Activated effector memory CD4-positive, alpha-beta T cell treated with Interleukin-2 at 50 U/mL for 16 hours (primary cell): ENCODE measurements around the gene A1BG.
"Not testable (repeated sequence)": the region's sequence is repeated elsewhere in the genome, so short reads cannot be mapped to it uniquely, and the experiment has no call there.

Experiments used
- DNase-seq: peaks from one replicate; pipeline ENCODE4 v3.0.0-alpha.2; 2020

The A1BG gene

DNA sequence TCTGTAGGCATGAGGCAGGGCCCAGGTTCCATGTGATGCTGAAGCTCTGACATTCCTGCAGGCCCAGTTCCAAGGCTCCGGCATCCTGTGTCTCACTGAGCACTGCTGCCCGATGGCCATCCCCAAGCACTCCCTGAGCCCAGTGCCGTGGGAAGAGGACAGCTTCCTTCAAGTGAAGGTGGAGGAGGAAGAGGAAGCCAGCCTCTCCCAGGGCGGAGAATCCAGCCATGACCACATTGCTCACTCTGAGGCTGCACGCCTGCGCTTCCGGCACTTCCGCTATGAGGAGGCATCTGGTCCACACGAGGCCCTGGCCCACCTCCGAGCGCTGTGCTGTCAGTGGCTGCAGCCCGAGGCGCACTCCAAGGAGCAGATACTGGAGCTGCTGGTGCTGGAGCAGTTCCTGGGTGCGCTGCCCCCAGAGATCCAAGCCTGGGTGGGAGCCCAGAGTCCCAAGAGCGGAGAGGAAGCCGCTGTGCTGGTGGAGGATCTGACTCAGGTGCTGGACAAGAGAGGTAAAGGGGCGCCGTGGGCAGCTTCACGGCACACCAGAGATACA lies 18.5 kb downstream of the A1BG start:
- DNase-seq: no peak

DNA sequence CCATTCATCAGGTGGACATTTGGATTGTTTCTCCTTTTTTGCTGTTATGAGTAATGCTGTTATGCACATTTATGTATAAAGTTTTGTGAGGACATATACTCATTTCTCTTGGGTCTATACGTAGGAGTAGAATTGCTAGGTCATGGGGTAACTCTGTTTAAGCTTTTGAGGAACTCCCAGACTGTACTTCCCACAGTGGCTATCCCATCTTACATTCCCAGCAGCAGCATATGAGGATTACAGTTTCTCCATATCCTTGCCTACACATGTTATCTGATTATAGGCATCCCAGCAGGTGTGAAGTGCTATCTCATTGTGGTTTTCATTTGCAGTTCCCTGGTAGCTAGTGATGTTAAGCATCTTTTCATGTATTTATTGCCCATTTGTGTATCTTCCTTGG lies 20.6 kb downstream of the A1BG start:
- no peak for DNase-seq

DNA sequence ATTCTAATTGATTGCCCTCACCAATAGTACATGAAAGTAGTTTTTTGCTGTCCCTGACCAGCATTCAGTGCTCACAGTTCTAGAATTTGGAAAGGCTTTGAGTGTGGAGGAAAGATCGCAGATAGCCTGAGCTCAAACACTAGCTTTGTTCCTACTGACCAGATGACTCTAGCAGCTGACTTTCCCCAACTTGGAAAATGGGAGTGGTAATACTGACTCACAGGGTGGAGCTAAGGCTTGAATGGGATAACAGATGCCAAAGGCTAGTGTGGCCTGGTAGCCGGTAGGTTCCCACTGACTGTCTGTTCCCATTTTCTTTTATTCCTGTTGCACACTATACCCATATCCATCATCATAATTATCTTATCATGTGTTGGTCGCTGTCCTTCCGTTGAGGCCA lies 22.8 kb downstream of the A1BG start:
- no peak for DNase-seq

DNA sequence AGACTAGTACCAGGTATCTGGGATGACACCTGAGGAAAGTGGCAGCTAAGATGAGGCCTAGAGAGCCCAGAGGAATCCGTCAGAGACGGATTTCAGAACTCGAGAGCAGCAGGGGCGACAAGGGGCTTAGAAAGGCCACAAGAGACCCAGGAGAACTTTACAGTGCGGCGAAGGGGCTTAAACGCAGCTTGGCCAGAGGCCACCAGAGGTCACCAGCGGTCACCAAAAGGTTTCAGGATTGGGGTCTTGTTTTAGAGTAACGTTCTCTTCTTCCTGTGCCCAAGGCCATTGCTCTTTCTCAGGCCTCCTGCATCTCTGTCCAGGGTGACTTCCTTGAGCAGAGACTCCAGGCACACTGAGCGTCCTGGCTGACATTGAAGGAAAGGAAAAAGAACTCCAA lies 24.3 kb downstream of the A1BG start:
- no peak for DNase-seq

DNA sequence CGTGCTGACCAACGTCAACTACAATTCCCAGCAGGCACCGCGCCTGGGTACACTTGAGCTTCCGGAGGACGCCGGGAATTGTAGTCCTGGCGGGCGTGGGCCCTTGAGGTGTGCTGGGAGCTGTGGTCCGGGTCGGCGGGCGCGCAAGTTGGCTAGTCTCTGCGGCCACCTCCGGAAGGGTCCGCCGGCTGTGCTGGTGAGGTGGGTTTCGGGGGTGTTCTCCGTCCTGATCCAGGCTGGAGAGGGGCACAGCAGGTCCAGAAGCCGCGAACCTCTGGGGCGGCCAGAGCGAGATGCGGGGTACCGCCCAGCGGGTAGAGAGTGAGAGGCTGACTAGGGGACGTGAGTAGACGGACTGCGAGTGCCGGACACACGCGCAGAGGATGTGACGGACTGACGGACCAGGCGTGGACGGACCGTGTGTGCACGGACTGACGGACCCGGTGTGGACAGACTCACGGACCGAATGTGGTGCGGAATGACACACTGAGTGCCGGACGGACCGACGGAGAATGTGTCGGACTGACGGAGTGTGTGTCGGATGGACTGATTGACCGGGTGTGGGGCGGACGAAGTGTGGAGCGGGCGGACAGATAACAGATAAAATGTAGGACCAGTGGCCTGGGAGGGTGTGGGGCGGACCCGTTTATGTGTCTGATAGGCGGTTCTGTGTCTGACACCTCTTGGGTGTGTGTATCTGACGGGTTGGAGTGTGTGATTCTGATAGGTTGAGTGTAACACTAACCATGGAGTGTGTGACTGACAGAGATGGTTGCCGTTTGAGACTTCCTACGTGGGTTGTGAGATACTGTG lies 26.2 kb downstream of the A1BG start, which contains the start of gene ZSCAN22:
Gene ZSCAN22 (plus strand): TSS at position 81 of the 813 bp plus-strand sequence. CDS start 7,809 bp downstream, outside the sequence.
- peak; percentile 78 for DNase-seq

DNA sequence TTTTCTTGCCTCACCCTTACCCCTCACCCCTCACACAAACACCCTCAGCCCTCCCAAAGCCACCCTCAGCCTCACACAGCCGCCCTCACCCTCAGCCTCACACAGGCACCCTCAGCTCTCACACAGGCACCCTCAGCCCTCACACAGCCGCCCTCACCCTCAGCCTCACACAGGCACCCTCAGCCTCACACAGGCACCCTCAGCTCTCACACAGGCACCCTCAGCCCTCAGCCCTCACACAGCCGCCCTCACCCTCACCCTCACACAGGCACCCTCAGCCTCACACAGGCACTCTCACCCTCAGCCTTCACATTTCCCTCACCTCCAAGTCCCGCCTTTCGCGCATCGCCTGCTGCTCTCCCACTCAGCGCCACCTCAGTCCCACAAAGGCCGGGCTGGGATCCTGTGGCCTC lies 26.8 kb downstream of the A1BG start:
- no peak for DNase-seq

DNA sequence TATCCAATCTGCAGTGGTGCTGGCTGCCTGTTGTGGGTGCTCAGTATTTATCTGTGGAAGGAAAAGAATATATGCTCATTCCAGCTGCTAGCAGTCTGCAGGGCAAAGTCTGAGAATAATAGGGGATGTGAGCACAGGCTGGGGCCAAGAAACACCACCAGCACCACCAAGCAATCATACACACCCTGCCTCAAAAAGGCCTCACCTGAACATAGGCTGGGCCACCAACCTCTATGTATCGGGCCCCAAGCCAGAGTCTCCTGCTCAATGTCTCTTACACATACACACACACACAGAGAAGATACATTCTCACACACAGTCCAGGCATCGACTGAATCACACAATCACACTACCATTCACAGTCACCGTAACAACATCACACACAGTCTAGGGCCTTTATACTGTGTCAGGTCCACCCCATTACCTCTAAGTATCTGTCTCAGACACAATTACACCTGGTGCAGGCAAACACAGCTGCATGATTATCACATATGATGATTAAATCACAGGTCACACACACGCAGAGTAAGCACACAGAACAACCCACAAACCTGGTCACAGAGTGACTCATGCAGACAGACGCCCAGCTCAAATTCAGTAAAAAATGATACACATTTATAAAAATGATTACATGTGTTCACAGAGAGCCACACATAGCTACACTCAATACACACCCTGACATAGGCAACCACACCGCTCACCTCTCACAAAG lies 27.8 kb downstream of the A1BG start:
- DNase-seq: no peak

DNA sequence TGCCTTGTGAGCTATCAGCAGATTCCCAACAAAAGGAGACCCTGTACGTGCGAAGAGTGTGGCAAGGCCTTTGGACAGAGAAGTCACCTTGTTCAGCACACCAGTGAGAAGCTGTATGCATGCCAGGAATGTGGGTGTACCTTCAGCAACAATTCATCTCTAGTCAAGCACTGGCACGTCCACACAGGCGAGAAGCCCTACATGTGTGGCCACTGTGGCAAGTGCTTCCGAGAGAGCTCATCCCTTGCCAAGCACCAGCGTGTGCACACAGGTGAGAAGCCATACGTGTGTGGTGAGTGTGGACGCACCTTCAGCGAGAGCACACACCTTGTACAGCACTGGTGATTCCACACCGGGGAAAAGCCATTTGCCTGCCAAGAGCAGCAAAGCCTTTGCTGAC lies 34.1 kb downstream of the A1BG start:
- DNase-seq: no peak

DNA sequence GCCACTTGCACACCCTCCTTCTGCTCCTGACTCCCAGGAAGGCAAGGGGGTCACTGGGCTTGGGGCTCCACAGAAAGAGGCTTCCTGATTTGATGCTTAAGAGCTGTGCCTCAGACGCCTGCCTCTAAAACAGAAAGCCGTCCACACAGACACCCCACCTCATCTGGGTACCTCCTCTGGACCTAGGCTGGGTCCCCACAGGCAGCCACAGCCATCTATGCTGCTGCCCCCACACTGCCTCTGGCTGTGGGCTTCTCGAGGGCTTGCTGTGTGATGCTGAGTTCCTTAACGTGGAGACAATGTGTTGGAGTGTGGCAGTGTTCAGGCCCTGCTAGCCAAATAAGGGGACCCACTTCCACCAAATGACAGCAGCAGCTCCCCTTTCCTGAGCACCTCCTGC lies 35.0 kb downstream of the A1BG start:
- DNase-seq: no peak

DNA sequence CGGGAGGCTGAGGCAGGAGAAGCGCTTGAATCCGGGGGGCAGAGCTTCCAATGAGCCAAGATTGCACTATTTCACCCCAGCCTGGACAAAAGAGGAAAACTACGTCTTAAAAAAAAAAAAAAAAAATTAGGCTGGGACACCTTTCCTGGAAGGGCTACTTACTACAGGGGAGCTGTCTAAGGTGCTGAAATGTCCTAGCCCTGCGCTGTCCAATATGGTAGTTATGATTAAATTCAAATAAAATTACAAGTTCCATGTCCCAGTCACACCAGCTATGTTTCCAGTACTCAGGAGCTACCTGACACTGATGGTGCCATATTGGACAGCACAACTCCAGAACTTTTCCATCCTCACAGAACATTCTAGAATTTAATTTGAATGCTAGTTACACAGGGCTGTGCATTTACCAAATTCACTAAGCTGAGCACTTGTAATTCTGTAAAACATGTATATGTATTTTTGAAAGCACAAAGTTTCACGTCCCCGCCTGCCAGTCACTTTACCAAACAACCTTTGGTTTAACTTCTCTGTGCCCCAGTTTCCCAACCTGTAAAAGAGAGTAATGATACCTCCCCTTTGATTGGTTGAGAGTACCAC lies 35.7 kb downstream of the A1BG start:
- DNase-seq: no peak

DNA sequence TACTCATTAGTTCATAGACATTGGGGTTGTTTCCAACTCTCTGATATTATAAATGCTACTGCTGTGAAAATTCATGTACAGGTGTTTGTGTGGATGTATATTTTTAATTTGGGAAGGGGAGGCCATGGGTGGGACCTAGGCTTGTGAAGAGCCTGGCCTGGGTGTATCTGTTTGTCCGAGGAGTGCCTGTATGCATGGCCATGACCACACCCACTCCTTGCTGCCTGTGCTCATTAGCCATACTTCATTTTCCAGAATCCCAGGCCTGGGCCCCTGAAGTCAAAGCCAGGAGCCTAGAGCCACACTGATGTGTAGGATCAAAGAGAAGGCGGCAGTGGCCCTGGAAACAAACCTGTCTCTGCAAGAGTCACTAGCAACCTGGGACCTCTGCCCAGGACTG lies 37.7 kb downstream of the A1BG start:
- no peak for DNase-seq

DNA sequence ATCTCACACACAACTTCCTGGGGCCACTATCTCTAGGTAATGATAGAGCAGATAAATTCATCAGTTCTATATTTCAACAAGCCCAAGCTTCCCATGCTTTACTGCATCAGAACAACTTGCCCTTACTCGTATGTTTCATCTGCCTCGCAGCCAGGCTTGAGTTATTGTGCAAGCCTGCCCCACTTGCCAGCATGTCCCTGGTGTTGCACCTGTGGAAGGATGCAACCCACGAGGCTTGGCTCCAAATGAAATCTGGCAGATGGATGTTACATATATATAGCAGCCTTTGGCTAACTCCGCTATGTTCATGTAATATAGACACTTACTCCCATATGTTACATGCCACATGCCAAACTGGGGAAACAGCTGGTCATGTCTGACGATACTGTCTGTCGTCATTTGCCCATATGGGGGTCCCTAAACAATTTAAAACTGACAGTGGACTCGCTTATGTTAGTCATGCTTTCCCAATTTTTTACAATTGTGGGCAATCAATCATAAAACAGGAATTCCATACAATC lies 41.9 kb downstream of the A1BG start:
- no peak for DNase-seq

DNA sequence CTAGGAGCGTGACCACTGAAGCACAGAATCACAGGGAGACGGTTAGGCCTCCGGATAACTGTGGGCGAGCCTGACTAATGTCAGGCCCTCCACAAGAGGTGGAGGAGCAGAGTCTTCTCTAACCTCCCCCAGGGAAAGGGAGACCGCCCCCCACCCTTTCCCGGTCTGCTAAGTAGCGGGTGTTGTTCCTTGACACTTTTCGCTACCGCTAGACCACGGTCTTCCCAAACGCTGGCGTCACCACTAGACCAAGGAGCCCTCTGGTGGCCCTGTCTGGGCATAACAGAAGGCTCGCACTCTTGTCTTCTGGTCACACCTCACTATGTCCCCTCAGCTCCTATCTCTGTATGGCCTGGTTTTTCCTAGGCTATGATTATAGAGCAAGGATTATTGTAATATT lies 42.6 kb downstream of the A1BG start:
- not testable (repeated sequence) for DNase-seq

DNA sequence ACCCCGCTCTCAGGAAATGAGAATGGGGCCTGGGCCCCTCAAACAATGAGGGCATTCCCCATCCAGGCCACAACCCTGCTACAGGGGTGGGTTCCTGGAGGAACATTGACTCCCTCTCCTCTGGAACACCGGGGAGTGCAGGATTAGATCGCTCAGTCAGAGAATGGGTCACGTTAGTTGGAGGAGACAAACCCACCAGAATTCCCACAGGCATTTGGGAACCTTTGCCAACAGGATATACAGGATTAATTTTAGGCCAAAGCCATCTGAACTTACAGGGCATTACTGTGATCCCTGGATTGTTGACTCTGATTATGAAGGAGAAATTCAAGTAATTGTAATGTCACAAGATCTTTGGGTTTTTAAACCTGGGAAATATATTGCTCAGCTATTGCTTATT lies 45.6 kb downstream of the A1BG start:
- DNase-seq: no peak

DNA sequence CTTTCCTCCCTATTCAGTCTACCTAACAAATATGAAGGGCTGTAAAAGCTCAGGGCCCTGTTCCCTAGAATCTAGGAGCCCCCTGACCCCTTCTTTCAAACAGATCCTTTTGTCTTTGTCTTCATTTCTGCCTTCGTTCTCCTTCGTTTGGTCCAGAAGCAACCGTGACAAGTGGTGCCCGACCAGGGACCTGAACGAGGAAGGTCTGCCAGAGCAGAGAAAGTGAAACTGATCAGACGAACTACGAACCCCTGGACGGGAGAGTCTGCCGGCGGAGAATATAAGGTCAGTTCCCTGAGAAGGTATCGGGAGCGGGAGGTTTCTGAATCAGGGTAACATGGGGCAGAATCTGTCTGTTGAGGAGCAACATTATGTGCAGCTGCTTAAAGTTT lies 47.4 kb downstream of the A1BG start:
- DNase-seq: no peak

DNA sequence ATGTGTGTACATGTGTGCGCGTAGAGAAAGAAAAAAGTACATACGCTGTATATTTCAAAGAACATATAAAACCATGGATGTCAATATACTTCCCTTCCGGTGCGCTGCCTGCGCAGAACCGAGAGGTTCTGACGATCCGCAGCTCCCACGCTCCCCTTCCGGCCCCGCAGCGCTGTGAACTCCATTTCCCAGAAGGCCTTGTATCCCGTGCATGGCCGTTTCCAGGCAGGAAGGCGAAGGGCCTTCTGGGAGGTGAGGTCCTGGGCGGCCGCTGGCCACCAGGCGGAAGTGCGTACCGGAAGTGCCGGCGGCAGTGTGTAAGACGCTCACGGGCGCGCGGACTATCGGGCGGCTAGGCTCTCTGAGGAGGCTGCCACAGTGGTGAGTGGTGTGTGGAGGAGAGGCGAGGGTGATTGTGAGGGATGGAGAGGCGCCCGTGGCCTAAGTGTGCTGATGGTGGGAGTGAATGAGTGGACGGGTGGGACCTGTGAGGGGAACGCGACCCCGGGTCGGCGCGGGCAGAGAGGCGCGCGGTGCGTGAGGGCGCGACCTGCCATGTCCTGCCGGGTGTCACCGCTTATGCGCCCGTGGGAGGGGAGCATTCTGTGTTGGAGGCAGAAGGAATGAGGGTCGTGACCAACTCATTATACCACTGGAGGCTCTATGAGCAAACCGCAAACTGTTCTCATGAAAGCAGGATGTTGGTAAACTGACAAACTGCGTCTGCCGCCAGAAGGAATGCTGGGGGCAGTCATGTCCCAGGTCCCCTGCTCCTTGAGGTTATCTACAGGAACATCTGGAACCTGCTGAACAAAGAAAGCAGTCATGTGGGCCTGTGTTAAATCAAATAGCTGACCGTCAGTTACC lies 48.0 kb downstream of the A1BG start, which contains the start of gene ERVK3-1:
Gene ERVK3-1 (plus strand): TSS at position 313 of the 867 bp plus-strand sequence. CDS start 6,792 bp downstream, outside the sequence.
- peak; percentile 90 for DNase-seq

DNA sequence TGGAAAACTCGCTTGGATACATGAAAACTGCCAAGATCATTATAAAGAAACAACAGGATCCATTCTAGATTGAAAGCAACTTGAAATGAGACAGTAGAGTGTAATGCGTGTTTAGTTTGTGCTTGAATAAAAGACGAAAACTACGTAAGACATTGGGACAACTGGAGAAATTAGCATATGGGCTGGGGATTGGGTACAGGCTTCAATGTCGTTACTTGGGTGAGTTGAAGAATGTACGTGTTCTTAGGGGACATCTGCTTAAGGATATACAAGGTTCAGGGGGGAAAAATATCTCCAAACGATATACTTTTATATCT lies 48.6 kb downstream of the A1BG start:
- no peak for DNase-seq

DNA sequence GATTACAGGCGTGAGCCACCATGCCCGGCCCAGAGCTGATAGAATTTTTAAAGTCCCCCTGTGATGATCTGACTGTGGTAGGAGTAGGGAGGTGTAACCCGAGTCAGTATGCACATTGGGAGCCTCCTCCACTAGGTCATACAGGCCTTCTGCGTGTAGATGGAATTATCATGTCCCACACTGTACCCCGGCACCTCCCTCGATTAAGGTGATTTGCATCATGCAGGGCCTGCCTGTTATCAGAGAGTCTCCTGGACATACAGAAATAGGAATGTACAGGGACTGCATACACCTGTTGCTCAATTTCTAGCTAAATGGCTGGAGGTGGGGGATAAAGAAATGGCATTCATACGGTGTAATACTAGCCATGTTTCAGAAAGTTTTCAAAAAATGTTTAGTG lies 49.0 kb downstream of the A1BG start:
- DNase-seq: no peak

DNA sequence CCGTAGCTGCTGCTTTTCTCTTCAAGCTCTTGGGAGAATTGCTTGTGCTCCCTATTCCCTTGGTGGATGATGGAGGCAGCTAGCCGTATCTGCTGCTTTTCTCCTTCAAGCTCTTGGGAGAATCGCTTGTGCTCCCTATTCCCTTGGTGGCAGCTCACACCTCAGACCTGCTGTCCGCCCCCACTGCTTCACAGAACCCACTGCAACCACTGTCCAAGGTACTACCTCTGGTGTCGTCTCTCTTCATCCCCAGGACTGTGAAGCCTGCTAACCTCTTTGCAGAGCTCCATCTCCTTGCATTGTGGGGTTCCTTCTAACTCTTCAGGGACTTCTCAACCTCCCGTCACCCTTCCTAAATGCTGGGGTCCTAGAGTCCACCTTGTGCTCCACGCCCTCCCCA lies 52.7 kb downstream of the A1BG start:
- no peak for DNase-seq

DNA sequence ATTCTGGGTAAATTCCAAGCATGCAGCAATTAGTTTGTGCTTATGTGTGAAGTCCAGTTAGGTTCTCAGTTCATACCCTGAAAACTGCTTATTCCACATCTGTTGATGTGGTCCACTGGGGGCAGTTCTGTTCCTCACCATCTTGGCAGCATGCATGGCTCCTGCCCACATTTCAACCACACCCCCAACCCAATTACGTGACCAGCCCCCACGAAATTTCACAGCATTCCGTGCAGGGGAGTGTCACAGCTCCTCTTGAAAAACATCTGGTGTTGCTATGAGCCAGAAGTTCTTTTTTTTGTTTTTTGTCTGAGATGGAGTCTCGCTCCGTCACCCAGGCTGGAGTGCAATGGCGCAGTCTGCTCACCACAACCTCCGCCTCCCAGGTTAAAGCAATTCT lies 57.2 kb downstream of the A1BG start:
- DNase-seq: no peak
